Astrocyte (in vitro differentiated cells and primary cell): ENCODE measurements around the gene PROM1.

Experiments
- EZH2 ChIP-seq: IDR thresholded peaks from 2 replicates; pipeline ENCODE4 v1.6.1; 2012; ENCODE audit warnings: mild to moderate bottlenecking, low read length, inconsistent platforms; ENCODE audit not compliant: insufficient read depth
- TF ChIP-seq, protein P1 (sequence below): IDR thresholded peaks from 2 replicates; pipeline ENCODE4 v1.5.1; 2011; ENCODE audit warnings: low read depth, mild to moderate bottlenecking, inconsistent platforms, low read length, moderate library complexity; ENCODE audit not compliant: insufficient read depth

DNA sequence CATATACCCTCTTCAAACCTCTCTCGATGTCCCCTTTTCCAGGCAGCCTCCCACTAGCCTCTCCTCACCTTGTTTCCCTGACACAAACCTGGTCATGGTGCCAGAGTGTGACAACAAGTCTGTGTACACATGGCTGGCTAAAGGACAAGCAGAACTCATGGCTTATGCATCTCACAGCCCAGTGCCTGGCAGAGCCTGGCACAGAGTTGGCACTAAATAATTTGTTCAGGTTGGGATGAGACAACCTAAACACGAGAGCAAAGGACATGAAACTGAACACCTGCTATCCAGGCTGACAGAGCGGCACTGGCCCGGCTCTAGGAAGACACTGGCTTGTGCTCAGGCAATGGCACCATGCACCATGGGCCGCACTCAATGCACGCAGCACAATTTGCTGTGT, 72.7 kb downstream of the PROM1 start:
- TF ChIP-seq, protein P1, sequence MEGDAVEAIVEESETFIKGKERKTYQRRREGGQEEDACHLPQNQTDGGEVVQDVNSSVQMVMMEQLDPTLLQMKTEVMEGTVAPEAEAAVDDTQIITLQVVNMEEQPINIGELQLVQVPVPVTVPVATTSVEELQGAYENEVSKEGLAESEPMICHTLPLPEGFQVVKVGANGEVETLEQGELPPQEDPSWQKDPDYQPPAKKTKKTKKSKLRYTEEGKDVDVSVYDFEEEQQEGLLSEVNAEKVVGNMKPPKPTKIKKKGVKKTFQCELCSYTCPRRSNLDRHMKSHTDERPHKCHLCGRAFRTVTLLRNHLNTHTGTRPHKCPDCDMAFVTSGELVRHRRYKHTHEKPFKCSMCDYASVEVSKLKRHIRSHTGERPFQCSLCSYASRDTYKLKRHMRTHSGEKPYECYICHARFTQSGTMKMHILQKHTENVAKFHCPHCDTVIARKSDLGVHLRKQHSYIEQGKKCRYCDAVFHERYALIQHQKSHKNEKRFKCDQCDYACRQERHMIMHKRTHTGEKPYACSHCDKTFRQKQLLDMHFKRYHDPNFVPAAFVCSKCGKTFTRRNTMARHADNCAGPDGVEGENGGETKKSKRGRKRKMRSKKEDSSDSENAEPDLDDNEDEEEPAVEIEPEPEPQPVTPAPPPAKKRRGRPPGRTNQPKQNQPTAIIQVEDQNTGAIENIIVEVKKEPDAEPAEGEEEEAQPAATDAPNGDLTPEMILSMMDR, result no peak
- no peak for TF ChIP-seq EZH2
